CD4-positive, alpha-beta T cell treated with Interleukin-2 at 100 ng/mL for 4 hours (primary cell): Measurements from ENCODE around the gene TMEM156.
A peak's percentile ranks its signal among the peaks of the same experiment; 100 is the strongest.
"Not testable (repeated sequence)": the region's sequence is repeated elsewhere in the genome, so short reads cannot be mapped to it uniquely, and the experiment has no call there.

Experiments used
- DNase-seq: peaks from one replicate; pipeline ENCODE4 v3.0.0-alpha.2; 2020; ENCODE audit warnings: low spot score

The TMEM156 gene

DNA sequence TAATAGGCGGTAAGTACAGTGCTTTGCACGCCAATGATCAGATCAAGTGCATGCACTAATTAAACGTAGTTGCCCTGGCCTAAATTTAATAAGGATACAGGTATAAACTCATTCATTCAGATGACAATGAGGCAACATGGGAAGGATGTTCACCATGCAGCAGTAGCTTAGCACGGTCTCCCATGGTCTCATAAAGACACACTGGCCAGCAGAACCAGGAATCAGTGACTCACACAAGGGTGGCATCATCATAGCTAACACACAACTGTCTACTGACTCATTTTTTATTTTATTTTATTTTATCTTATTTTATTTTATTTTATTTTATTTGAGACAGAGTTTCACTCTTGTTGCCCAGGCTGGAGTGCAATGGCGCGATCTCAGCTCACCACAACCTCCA is 42.7 kb downstream of the TMEM156 start:
- no peak for DNase-seq

DNA sequence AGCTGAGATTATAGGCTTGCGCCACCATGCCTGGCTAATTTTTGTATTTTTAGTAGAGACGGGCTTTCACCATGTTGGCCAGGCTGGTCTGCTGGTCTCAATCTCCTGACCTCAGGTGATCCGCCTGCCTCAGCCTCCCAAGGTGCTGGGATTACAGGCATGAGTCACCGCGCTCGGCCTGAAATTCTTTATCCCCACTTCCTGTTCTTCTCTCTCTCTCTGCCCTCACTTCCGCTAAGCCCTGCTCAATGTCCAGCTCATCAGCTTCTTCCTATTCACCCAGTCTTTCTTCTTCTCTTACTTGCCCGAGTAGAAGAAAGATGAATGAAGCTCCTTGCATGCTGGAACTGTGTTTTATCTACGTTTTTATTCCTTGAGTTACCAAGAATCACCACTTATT is 43.9 kb downstream of the TMEM156 start:
- DNase-seq: not testable (repeated sequence)

DNA sequence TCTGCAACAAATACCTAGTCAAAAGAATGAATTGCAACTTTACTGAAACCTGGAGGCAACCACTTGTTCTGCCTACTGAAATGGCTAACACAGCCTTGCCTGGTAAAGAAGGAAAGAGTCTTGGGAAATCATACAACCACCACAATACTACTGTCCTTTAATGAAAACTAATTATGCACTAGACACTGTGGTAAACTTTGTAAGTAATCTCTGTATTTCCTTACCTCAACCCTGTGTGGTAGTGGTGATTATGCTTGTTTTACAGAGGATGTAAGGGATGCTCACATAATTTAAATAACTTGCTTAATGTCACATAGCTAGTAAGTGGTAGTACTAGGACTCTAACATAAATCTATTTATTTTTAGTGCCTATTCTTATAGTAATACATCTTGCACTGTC is 44.7 kb downstream of the TMEM156 start:
- no peak for DNase-seq

DNA sequence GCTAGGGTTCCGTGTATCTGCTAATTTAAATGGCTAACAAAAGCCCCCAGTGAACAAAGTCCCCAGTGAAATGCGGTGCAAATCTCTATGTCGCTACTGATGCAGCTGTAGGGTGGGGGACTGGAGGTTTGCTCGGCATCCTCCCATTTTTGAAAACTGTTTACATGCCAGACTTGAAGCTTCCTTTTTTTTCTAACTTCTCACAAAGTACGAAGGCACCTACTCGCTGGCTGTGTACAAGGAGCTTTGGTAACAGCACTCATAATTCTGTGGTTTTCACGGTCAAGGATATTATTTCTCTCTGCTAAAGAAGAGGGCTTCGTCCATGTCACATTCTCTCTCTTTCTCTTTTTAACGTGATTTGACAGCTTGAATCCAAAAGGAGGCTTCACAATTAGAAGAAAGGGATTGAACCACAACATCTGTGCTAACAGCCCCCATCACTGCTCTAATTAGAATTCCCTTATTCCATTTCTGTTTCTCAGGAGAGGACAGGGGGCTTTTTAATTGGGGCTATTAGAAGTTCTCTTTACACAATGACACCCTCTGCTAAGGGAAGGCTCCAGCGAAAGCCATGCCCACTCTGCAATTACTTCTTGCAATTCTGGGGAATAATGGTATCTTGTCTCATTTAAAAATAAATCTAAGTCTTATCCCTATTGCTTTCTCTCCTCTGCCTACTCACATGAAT is 46.7 kb downstream of the TMEM156 start:
- DNase-seq: no peak

DNA sequence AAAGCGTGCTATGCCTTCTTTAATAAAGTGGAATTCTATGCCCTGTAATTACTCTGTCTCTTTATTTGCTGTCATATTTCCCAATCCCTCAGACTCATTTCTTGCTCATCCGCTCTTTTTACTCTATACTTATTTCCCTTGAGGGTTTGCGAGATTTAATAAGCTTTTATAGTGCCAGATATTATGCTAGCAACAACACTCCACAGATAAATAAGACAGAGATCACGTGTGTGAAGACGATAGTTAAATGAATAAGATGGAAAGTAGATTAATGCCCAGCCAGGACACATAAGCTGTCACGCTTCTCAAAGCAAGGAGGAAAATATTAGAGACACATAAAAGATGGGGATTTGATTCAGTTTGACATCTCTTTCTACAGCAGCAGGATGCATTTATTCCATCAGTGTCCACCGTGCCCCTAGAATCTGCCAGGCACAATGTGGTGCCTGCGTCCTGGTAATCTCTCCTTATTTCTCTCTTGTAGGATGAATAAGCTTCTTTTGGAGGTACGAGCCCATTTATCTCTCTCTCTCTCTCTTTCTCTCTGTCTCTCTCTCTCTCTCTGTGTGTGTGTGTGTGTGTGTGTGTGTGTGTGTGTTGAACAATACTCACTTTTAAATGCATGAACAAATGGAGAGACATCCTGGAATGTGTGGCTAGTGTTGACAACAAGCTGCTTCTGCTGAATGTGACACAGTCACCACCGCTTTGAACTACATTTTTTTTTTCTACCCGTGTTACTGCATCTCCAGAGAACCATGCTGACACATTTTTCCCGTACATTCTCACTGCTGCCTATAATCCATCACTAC is 48.2 kb downstream of the TMEM156 start:
- DNase-seq: peak; percentile 34

DNA sequence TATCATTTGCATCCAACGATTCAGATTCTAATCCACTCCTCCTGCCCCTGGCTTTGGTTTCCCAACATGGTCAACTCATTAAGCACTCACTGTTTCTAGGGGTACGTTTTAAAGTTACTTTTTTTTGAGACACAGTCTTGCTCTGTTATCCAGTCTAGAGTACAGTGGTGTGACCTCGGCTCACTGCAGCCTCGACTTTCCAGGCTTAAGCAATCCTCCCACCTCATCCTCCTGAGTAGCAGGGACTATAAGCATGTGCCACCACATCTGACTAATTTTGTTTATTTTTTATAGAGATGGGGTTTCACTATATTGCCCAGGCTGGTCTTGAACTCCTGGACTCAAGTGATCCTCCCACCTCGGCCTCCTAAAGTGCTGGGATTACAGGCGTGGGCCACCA is 48.9 kb downstream of the TMEM156 start:
- no peak for DNase-seq

DNA sequence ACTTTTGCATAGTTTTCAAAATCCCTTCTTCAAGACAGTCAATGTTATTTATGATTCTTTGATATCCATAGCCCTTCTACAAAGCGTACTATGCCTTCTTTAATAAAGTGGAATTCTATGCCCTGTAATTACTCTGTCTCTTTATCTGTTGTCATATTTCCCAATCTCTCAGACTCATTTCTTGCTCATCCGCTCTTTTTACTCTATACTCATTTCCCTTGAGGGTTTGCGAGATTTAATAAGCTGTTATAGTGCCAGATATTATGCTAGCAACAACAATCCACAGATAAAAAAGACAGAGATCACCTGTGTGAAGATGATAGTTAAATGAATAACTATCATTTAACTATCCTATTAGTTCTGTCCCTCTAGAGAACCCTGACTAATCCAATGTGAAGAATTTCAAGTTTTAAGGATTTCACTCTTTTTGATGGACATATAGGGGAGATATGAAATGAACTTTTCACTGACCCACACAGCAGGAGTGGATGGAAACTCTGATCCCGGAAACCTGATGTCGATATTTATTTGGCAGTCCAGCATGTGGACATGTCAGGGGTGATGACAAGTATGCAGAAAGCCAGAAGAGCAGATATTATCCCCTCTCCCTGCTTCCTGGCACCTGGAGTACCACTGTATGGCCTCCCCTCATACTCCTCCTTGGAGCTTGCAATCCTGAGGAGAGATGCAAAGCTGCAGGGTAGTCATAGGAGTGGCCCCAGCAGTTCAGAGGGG is 49.7 kb downstream of the TMEM156 start:
- no peak for DNase-seq

DNA sequence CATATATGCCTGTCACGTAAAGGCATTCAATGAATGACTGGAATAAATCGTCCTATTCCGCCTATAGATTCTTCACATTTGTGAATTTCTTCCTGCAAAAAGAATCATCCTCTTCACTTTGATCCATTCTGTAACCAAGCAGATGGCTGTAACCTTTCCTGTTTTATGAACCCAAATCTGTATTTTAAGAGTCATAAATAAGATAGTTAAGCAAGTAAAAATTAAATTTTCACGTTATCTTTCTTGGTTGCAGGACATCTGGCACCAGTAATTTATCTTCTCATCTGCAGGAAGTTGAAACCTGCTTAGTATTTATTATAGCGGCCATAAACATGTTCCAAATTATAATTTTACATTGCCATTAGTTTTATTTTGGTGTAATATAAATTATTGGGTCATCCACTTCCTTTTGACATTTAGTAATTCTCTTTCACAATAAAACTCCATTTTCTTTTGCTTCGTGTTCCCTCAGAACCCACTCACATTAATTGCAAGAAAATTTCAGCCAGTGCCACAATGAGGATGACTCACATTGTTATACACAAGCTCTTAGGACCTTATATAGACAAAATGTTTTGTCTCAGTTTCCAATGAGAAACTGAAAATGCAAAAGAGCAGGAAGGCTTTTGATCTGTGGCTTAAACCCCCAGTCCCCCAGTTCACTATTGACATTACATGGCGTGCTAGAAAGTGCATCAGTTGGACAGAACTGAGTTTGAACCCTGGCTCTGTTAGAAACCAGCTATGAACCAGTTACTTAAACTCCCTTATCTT is 51.1 kb downstream of the TMEM156 start:
- DNase-seq: peak; percentile 16

DNA sequence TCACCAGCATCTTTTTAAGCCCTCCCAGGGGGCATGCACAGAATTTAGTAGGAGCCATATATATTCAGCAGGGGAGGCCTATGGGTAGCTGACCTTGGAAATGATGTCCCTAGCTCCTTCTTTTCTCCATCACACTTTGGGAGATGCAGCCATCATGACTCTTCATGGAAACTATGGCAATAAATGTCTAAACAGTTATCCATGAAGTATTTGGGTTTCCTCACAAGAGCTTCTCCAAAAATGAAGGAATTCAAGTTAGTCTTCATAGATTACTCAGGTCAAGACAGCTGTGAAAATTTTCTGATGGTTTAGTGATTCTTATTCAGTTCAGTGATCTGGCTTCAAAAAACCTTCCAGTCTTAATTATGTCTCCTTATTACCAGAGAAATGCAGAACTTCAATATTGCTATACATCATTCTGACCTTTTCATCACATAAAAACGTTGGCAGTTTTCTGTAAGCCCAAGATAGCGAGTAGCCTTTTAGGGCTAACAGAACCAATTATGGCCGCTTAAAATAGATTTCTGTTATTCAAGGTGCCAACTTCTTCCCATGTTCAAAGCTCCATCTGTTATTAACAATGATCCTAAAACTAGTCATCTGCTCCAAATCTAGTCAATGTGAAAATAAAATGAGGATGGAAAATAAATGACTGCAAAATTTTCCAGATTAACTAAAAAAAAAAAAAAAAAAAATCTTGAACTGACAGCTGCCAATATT is 52.5 kb downstream of the TMEM156 start:
- DNase-seq: no peak

DNA sequence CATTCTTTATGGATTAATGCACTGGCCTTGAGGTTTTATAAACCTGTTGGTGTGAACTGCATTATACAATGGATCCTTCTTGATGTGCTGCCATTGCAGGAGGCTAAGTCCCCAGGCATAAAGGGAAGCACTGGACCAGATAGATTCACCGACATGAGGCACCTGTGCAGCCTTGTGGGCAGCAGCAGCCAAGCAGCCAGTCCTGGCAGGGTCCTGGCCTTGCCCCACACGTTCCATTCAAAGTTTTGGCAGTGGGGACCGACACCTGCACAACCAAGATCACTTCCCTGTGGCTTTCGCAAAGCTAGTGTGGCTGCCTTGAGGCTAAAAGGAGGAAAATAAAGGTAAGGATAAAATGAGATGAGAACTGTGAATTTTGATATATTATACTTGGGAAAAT is 53.1 kb downstream of the TMEM156 start:
- no peak for DNase-seq

DNA sequence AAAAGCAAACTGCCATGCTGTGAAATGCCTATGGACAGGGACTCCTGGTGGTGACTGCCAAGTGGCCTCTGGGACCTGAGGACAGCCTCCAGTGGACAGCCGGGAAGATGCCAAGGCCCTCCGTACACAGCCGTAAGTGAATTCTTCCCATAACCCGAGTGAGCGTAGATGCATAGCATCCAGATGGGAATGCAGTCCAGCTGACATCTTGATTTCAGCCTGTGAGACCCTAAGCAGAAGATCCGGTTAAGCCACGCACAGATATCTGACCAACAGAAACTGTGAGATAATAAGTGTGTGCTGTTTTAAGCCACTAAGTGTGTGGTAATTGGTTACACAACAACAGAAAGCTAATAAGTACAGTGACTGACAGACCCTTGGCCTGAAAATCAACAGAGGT is 55.9 kb downstream of the TMEM156 start:
- DNase-seq: no peak

DNA sequence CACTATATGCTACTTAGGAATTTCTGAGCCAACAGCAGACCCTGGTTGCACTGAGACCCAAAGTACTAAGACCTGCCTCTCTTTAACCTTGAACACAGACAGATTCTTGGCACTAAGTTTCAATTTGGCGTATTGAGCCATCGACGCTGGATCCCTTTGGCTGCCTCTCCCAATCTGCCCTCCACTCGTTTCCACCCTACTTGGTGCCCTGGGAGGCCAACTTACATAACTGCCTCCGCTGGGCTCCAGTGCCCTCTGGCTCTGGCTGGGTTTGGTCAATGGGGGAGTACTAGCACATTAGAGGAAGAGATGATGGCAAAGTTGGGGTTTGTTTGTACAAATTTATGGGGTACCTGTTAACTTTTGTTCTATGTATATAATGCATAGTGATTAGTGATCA is 63.5 kb downstream of the TMEM156 start:
- DNase-seq: no peak

DNA sequence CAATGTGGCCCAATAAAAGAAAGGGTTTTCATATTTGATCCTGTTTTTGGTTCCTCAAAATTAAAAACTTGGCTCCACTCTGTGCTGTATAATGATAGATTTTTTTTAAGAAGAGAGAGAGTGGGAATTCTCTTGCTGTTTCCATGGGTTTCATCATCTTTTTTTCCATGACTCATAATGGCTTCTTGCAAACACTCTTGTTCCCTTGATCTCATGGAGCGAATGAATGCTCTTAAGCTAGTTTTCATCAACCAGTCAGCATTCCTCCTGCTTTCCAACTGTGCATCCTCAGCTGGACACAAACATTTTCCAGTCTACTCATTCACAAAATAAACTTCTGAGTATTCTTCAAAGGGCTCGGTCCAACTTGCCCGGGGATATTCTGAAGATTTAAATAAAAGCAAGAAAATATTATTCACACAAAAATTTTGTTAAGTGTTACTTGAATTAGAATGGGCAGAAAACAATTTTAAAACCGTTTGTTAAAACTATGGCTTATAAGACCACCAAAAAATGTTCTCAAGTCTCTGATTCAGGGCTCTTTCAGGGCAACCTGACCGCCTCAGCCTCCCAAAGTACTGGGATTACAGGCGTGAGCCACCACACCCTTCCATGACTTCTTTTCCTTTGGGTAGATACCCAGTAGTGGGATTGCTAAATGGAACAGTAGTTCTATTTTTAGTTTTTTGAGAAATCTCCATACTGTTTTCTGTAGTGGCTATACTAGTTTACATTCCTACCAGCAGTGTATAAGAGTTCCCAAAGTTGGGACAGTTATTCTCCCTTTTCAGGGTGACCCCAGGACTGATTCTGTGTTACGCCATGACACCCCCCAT is 64.7 kb downstream of the TMEM156 start:
- no peak for DNase-seq

DNA sequence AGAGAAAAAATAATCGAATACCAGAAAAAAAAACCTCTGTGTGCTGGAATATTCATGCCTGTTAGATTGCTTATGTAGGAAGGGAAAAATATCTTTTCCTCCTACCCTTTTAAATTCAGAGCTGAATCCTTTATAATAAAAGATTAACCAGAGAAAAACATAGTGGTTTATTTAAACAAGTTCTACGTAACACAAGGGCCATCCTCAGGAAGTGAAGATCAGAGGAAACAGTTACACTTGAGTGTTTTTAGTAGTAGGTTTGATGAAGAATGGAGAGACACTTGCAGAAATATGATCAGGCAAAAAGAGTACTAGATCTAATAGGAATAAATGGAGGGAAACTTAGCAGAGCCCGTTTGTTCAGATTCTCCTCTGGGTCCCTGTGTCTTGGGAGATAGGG is 66.3 kb downstream of the TMEM156 start:
- DNase-seq: no peak

DNA sequence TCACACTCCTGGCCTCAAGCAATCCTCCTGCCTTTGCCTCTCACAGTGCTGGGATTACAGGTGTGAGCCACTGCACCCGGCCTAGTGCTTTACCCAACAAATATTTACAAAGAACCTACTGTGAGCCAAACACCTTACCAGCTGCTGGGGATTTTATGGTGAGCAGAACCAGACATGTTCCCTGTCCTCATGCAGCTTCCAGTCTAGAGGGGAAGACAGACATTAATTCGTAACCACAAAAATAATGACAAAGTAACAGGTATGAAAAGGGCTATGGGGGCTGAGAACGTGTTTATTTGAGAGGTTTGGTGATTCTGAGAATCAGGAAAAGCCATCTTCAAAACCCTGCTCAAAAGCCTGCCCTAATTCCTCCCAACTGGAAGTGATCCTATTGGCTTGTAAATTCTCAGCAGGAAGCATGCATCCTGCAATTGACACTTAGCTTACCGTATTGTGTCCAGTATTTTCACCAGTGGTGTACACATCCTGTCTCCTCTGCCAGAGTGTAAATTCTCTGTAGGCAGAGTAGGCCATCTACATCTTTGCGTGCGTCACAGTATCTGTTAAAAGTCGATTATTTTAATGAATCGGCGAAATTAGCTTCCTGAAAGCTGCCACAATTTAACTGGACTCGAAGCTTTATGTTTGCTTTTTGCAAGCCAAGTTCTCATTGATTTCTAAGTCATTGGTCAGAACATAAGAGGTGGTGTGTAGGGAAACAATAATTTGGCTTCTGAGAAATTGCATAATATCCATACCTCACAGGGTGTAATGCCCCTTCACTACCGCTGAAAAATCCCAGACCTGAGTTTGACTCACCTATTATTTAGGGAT is 67.0 kb downstream of the TMEM156 start:
- no peak for DNase-seq

DNA sequence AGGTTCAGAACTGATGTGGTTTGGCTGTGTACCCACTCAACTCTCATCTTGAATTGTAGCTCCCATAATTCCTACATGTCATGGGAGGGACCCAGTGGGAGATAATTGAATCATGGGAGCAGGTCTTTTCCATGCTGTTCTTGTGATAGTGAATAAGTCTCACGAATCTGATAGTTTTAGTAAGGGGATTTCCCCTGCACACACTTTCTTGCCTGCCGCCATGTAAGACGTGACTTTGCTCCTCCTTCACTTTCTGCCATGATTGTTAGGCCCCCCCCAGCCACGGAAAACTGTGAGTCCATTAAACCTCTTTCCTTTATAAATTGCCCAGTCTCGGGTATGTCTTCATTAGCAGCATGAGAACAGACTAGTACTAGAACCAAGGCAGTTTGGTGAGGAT is 73.0 kb downstream of the TMEM156 start:
- not testable (repeated sequence) for DNase-seq

DNA sequence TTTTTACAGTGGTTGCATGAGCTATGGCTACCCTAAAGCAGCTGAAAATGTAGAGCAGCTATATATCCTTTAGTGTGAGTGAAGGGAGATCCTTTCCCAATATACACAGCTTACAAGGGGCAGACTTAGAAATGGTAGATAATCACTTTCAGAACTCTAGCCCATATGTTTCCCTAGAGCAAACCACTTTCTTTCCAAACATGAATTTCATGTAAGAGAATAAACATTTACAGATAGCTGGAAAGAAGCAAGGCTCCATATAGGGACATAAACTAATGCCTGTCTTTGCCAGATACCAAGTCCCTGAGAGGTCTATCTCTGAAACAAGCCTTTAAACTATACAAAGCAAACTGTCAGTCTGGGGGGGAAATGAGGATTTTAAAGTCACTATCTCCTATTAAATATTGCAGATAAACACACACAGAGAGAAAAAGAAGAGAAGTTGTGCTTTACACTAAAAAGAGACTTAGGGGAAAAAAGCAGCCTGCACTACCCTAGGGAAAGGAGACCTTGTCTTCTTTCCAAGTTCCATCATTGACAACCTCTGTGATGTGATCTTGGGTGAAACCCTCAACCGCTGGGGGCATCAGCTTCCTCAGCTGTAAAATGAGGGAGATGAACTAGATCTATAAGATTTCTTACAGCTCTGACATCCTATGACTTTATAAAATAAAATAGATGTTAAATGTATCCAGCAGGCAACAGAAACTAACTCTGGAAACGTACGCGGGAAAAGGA is 73.6 kb downstream of the TMEM156 start:
- DNase-seq: no peak

DNA sequence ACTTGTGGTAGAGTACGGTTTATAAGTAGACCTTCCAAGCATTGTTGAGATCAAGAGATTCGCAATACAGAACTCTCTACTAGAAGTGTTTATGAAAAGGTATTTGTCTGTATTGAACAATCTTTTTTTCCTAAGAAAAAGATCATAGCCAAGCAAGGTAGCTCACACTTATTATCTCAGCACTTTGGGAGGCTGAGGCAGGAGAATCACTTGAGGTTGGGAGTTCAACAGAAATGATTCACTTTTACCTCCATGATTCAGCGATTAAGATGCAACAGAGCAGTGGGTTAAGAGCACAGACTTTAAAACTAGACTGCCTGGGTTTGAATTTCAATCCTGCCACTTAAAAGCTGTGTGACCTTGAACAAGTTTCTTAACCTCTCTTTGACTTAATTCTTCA is 74.3 kb downstream of the TMEM156 start:
- DNase-seq: no peak

DNA sequence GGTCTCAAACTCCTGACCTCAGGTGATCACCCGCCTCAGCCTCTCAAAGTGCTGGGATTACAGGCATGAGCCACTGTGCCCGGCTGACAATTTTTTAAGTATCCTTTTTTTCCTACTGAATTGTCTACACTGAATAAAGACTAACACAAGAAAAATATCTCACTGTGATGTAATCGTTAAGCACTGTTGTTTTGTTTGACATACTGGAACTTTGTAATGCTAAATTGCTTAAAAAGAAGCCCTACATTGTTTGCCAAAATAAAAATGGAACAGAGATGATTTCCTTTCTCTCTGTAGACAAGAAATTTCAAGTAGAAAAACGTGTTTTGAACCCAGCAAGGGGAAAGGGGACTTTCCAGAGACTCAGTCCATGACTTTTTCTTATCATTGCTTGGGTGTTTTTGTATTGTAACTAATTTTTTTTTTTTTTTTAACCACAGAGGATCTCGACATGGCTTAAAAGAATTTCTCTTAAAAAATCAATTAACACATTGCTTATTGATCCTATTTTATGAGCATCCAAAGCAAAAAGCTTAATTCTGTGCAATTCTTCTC is 74.9 kb downstream of the TMEM156 start:
- DNase-seq: peak; percentile 22
